ENCODE data around the gene COL6A2. TPM values are rescaled to one million over a fixed set of nuclear protein-coding genes. Genes with fewer than 3 reads are reported as not detected.
A peak's percentile ranks its signal among the peaks of the same experiment; 100 is the strongest.

COL6A2 gene
- total RNA-seq, 1 donor from 2014 or later, result 378 TPM

- Mint-ChIP-seq H3K27ac (ENCODE audit: unreplicated experiment) (peak within 1 kb of the TSS; percentile 30), H3K4me1 (ENCODE audit: unreplicated experiment) (no peaks in the 10 kb centered on the region), H3K27me3 (ENCODE audit: unreplicated experiment) (peaks cover 6% of the 10 kb centered on the region), H3K9me3 (ENCODE audit: unreplicated experiment) (no peaks in the 10 kb centered on the region), H3K36me3 (ENCODE audit: low read depth, unreplicated experiment) (peaks cover 4% of the 10 kb centered on the region), H3K4me3 (ENCODE audit: unreplicated experiment) (no peak within 1 kb of the TSS)
- TF ChIP-seq CTCF (IDR thresholded peaks at IDR 0.05; ENCODE audit: unreplicated experiment), result no peak
- DNase-seq (ENCODE audit: low spot score), result no peak
These were observed 57.8 kb downstream of the COL6A2 start, which contains the start of gene FTCD for GRCh38 chr21:46155514-46156377. FTCD (minus strand) TSS chr21:46155579; CDS start chr21:46155523, 56 bp downstream.

GRCh38 chr21:46156378-46156645 lies 58.4 kb downstream of the COL6A2 start:
- no peak overlapping the region for H3K27ac Mint-ChIP-seq (ENCODE audit: unreplicated experiment)
- no peak for TF ChIP-seq CTCF (IDR thresholded peaks at IDR 0.05; ENCODE audit: unreplicated experiment)
- H3K27me3 Mint-ChIP-seq (ENCODE audit: unreplicated experiment), result peaks cover 6% of the 10 kb centered on the region
- no peak overlapping the region for H3K4me3 Mint-ChIP-seq (ENCODE audit: unreplicated experiment)
- H3K36me3 Mint-ChIP-seq (ENCODE audit: low read depth, unreplicated experiment), result peaks cover 4% of the 10 kb centered on the region
- H3K4me1 Mint-ChIP-seq (ENCODE audit: unreplicated experiment), result no peaks in the 10 kb centered on the region
- no peaks in the 10 kb centered on the region for H3K9me3 Mint-ChIP-seq (ENCODE audit: unreplicated experiment)
- DNase-seq (ENCODE audit: low spot score), result no peak

- H3K36me3 Mint-ChIP-seq (ENCODE audit: low read depth, unreplicated experiment), result peaks cover 4% of the 10 kb centered on the region
- no peak for DNase-seq (ENCODE audit: low spot score)
- peaks cover 6% of the 10 kb centered on the region for H3K27me3 Mint-ChIP-seq (ENCODE audit: unreplicated experiment)
- no peaks in the 10 kb centered on the region for H3K4me1 Mint-ChIP-seq (ENCODE audit: unreplicated experiment)
- H3K9me3 Mint-ChIP-seq (ENCODE audit: unreplicated experiment), result no peaks in the 10 kb centered on the region
- H3K27ac Mint-ChIP-seq (ENCODE audit: unreplicated experiment), result no peak overlapping the region
- no peak overlapping the region for H3K4me3 Mint-ChIP-seq (ENCODE audit: unreplicated experiment)
- no peak for TF ChIP-seq CTCF (IDR thresholded peaks at IDR 0.05; ENCODE audit: unreplicated experiment)
These were observed 58.8 kb downstream of the COL6A2 start for GRCh38 chr21:46156678-46157077.

GRCh38 chr21:46157396-46157986 lies 59.6 kb downstream of the COL6A2 start:
- TF ChIP-seq CTCF (IDR thresholded peaks at IDR 0.05; ENCODE audit: unreplicated experiment), result no peak
- DNase-seq (ENCODE audit: low spot score), result no peak

GRCh38 chr21:46157987-46158451 lies 60.1 kb downstream of the COL6A2 start:
- H3K36me3 Mint-ChIP-seq (ENCODE audit: low read depth, unreplicated experiment), result peaks cover 9% of the 10 kb centered on the region
- H3K27ac Mint-ChIP-seq (ENCODE audit: unreplicated experiment), result no peak overlapping the region
- H3K9me3 Mint-ChIP-seq (ENCODE audit: unreplicated experiment), result no peaks in the 10 kb centered on the region
- TF ChIP-seq CTCF (IDR thresholded peaks at IDR 0.05; ENCODE audit: unreplicated experiment), result no peak
- H3K27me3 Mint-ChIP-seq (ENCODE audit: unreplicated experiment), result peaks cover 9% of the 10 kb centered on the region
- H3K4me1 Mint-ChIP-seq (ENCODE audit: unreplicated experiment), result no peaks in the 10 kb centered on the region
- H3K4me3 Mint-ChIP-seq (ENCODE audit: unreplicated experiment), result no peak overlapping the region
- DNase-seq (ENCODE audit: low spot score), result no peak

More at GRCh38 chr21:46157396-46157986, 59.6 kb downstream of the COL6A2 start:
- peaks cover 4% of the 10 kb centered on the region for H3K36me3 Mint-ChIP-seq (ENCODE audit: low read depth, unreplicated experiment)
- peaks cover 6% of the 10 kb centered on the region for H3K27me3 Mint-ChIP-seq (ENCODE audit: unreplicated experiment)
- no peaks in the 10 kb centered on the region for H3K9me3 Mint-ChIP-seq (ENCODE audit: unreplicated experiment)
- no peak overlapping the region for H3K4me3 Mint-ChIP-seq (ENCODE audit: unreplicated experiment)
- H3K4me1 Mint-ChIP-seq (ENCODE audit: unreplicated experiment), result no peaks in the 10 kb centered on the region
- no peak overlapping the region for H3K27ac Mint-ChIP-seq (ENCODE audit: unreplicated experiment)
